GM19468 (cell line): ENCODE data around the gene FAM3C.

Experiments used
- ATAC-seq: cut with Tn5 transposase; IDR thresholded peaks from one replicate; pipeline ENCODE4 v1.9.1; 2021; ENCODE audit warnings: mild to moderate bottlenecking, moderate library complexity, moderate number of reproducible peaks; ENCODE audit not compliant: unreplicated experiment; ENCODE audit errors: extremely low read depth

Gene FAM3C

GRCh38 chr7:121414436-121414835, 18.3 kb upstream of the FAM3C start:
- ATAC-seq, result no peak

GRCh38 chr7:121411597-121411979, 15.5 kb upstream of the FAM3C start:
- ATAC-seq, result no peak

- peak; percentile 46 for ATAC-seq
These were observed 14.9 kb upstream of the FAM3C start for GRCh38 chr7:121410829-121411596.

GRCh38 chr7:121406944-121407343, 10.8 kb upstream of the FAM3C start:
- ATAC-seq, result no peak

GRCh38 chr7:121406461-121406860, 10.4 kb upstream of the FAM3C start:
- ATAC-seq, result no peak

GRCh38 chr7:121404348-121404747, 8.2 kb upstream of the FAM3C start:
- no peak for ATAC-seq

GRCh38 chr7:121402701-121403100, 6.6 kb upstream of the FAM3C start:
- ATAC-seq, result no peak

- ATAC-seq, result no peak
These were observed 5.8 kb upstream of the FAM3C start for GRCh38 chr7:121401896-121402295.

GRCh38 chr7:121398246-121398645, 2.1 kb upstream of the FAM3C start:
- no peak for ATAC-seq

- ATAC-seq, result no peak
These were observed 1.7 kb upstream of the FAM3C start for GRCh38 chr7:121397822-121398221.

GRCh38 chr7:121397361-121397760, 1.3 kb upstream of the FAM3C start:
- no peak for ATAC-seq

- peak; percentile 8 for ATAC-seq
These were observed 581 bp downstream of the FAM3C start for GRCh38 chr7:121395494-121395960.

- no peak for ATAC-seq
These were observed 1.4 kb downstream of the FAM3C start for GRCh38 chr7:121394709-121395140.

GRCh38 chr7:121393005-121393366, 3.1 kb downstream of the FAM3C start:
- no peak for ATAC-seq

GRCh38 chr7:121392277-121393004, 3.7 kb downstream of the FAM3C start:
- no peak for ATAC-seq

GRCh38 chr7:121391686-121392085, 4.4 kb downstream of the FAM3C start:
- no peak for ATAC-seq

- ATAC-seq, result no peak
These were observed 5.5 kb downstream of the FAM3C start for GRCh38 chr7:121390617-121391016.

GRCh38 chr7:121390109-121390508, 6.0 kb downstream of the FAM3C start:
- ATAC-seq, result no peak

GRCh38 chr7:121388950-121389349, 7.2 kb downstream of the FAM3C start:
- no peak for ATAC-seq

- peak; percentile 95 for ATAC-seq
These were observed 10.3 kb downstream of the FAM3C start for GRCh38 chr7:121385800-121386179.

GRCh38 chr7:121385056-121385799, 10.9 kb downstream of the FAM3C start:
- no peak for ATAC-seq
